ENCODE results near the gene TTC33. TPM values are rescaled to one million over a fixed set of nuclear protein-coding genes. Genes with fewer than 3 reads are reported as not detected.
A peak's percentile ranks its signal among the peaks of the same experiment; 100 is the strongest.

Gene TTC33
- total RNA-seq, 1 donor: 18.6 TPM

- no peak for DNase-seq (ENCODE audit: low read depth)
- H3K4me3 ChIP-seq (ENCODE audit: low read depth, low read length): peak within 1 kb of the TSS; percentile 71
- no peak for TF ChIP-seq CTCF (IDR thresholded peaks at IDR 0.05; ENCODE audit: insufficient read depth, low read depth, low read length)
These were observed 75.7 kb downstream of the TTC33 start, which contains the start of gene PTGER4 for GRCh38 chr5:40679913-40680681. Gene PTGER4 (plus strand): TSS chr5:40679915. CDS start chr5:40680994, 1,079 bp downstream.

GRCh38 chr5:40679148-40679912 is 76.4 kb downstream of the TTC33 start:
- H3K4me3 ChIP-seq (ENCODE audit: low read depth, low read length): peak overlapping the region; percentile 71
- no peak for TF ChIP-seq CTCF (IDR thresholded peaks at IDR 0.05; ENCODE audit: insufficient read depth, low read depth, low read length)
- peak; percentile 87 for DNase-seq (ENCODE audit: low read depth)

- peak overlapping the region; percentile 71 for H3K4me3 ChIP-seq (ENCODE audit: low read depth, low read length)
- DNase-seq (ENCODE audit: low read depth): no peak
- no peak for TF ChIP-seq CTCF (IDR thresholded peaks at IDR 0.05; ENCODE audit: insufficient read depth, low read depth, low read length)
These were observed 77.2 kb downstream of the TTC33 start for GRCh38 chr5:40678460-40679147.

- DNase-seq (ENCODE audit: low read depth): no peak
- H3K4me3 ChIP-seq (ENCODE audit: low read depth, low read length): no peak overlapping the region
- TF ChIP-seq CTCF (IDR thresholded peaks at IDR 0.05; ENCODE audit: insufficient read depth, low read depth, low read length): no peak
These were observed 77.7 kb downstream of the TTC33 start for GRCh38 chr5:40678026-40678425.

- H3K4me3 ChIP-seq (ENCODE audit: low read depth, low read length): no peak overlapping the region
- no peak for DNase-seq (ENCODE audit: low read depth)
- no peak for TF ChIP-seq CTCF (IDR thresholded peaks at IDR 0.05; ENCODE audit: insufficient read depth, low read depth, low read length)
These were observed 78.3 kb downstream of the TTC33 start for GRCh38 chr5:40677456-40677855.

- peak; percentile 63 for DNase-seq (ENCODE audit: low read depth)
- H3K4me3 ChIP-seq (ENCODE audit: low read depth, low read length): no peak overlapping the region
- TF ChIP-seq CTCF (IDR thresholded peaks at IDR 0.05; ENCODE audit: insufficient read depth, low read depth, low read length): no peak
These were observed 79.0 kb downstream of the TTC33 start for GRCh38 chr5:40676613-40677343.

All from fibroblast of villous mesenchyme (primary cell).